ENCODE measurements around the gene CDH13. TPM values are rescaled to one million over a fixed set of nuclear protein-coding genes. Genes with fewer than 3 reads are reported as not detected.

The CDH13 gene
- total and polyA plus RNA-seq, 4 donors, result 58.9 to 265 (median 158) TPM

- no peak for DNase-seq
- Histone ChIP-seq H3K9me3 (ENCODE audit: control insufficient read depth, low read length) (no peaks in the 10 kb centered on the region), H3K27ac (ENCODE audit: low read depth in 1 of 2, low read length in 2 of 2) (no peak overlapping the region), H3K36me3 (ENCODE audit: control insufficient read depth in 1 of 2, insufficient read depth in 2 of 2, low read length in 1 of 2) (peaks cover 0 to 2% of the 10 kb centered on the region in 2 donors), H3K4me1 (ENCODE audit: control insufficient read depth in 1 of 2, insufficient read depth in 2 of 2, low read length in 2 of 2) (peaks cover 0 to 4% of the 10 kb centered on the region in 2 donors), H3K27me3 (ENCODE audit: control insufficient read depth in 1 of 2, insufficient read depth in 2 of 2, low read length in 1 of 2) (no peaks in the 10 kb centered on the region), H3K4me3 (ENCODE audit: low read length in 2 of 2) (no peak overlapping the region)
- intact Hi-C loops (cut with DNase I), result loop anchor here in 1 of 2 donors (10.0 kb wide), 1 partner anchor 331 kb away; no protein-coding TSS in a partner anchor
- no peak for ATAC-seq (ENCODE audit: low FRiP score)
- 50 to 54% methylated on average over 7 of the region's 7 CpGs for WGBS, 2 donors
Measured at GRCh38 chr16:83113317-83113716, 486.5 kb downstream of the CDH13 start.

GRCh38 chr16:83113811-83114210 is 487.0 kb downstream of the CDH13 start:
- Histone ChIP-seq H3K27ac (ENCODE audit: low read depth in 1 of 2, low read length in 2 of 2) (no peak overlapping the region), H3K4me1 (ENCODE audit: control insufficient read depth in 1 of 2, insufficient read depth in 2 of 2, low read length in 2 of 2) (peaks cover 0 to 4% of the 10 kb centered on the region in 2 donors), H3K9me3 (ENCODE audit: control insufficient read depth, low read length) (no peaks in the 10 kb centered on the region), H3K36me3 (ENCODE audit: control insufficient read depth in 1 of 2, insufficient read depth in 2 of 2, low read length in 1 of 2) (peaks cover 0 to 2% of the 10 kb centered on the region in 2 donors), H3K27me3 (ENCODE audit: control insufficient read depth in 1 of 2, insufficient read depth in 2 of 2, low read length in 1 of 2) (no peaks in the 10 kb centered on the region), H3K4me3 (ENCODE audit: low read length in 2 of 2) (no peak overlapping the region)
- no peak for ATAC-seq (ENCODE audit: low FRiP score)
- WGBS, 2 donors, result 74 to 79% methylated on average over 6 of the region's 6 CpGs
- no peak for DNase-seq
- intact Hi-C loops (cut with DNase I), result loop anchor here in 1 of 2 donors (10.0 kb wide), 1 partner anchor 331 kb away; no protein-coding TSS in a partner anchor

DNA sequence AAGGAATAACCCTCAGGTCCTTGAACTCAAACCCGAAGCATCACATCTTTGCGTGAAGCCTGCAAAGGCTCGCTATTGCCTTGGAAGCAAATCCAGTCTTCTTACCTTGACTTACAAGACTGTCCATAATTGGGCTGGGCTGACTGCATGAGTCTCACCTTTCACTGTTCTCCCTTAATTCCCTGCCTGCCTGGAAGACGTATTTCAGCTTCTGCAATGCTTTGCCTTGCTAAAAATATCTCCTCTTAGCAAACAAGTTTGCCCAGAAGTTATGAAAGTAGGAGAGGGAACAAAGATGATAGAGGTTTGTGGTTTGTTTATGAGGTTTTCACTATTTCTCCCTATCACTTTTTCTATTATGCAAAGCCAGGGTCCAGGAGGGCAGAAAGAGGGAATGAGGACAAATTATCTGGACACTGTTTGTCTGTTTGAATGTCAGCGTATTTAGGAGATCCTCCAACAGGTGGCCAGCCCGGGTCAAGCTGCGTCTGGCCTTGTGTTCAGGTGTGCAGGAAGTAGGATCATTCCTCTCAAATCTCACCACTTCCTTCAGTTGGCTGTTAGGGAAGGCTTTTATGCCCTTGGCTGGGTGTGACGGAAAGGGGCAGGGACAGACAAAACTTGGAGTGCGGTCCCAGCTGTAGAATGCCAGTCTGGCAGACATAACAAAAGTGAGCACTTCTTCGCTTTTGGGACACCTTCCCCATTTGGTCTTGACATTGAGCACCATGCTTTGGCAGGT is 488.9 kb downstream of the CDH13 start:
- H3K27me3 ChIP-seq (ENCODE audit: control insufficient read depth in 1 of 2, insufficient read depth in 2 of 2, low read length in 1 of 2), result no peaks in the 10 kb centered on the region
- no peak overlapping the region for H3K4me3 ChIP-seq (ENCODE audit: low read length in 2 of 2)
- H3K27ac ChIP-seq (ENCODE audit: low read depth in 1 of 2, low read length in 2 of 2), result no peak overlapping the region
- H3K9me3 ChIP-seq (ENCODE audit: control insufficient read depth, low read length), result no peaks in the 10 kb centered on the region
- intact Hi-C loops (cut with DNase I), result loop anchor here in 1 of 2 donors (10.0 kb wide), 1 partner anchor 329 kb away; no protein-coding TSS in a partner anchor
- peaks cover 0 to 4% of the 10 kb centered on the region in 2 donors for H3K4me1 ChIP-seq (ENCODE audit: control insufficient read depth in 1 of 2, insufficient read depth in 2 of 2, low read length in 2 of 2)
- ATAC-seq (ENCODE audit: low FRiP score) (no peak), DNase-seq (no peak)
- 74 to 79% methylated on average over 10 of the region's 10 CpGs for WGBS, 2 donors
- H3K36me3 ChIP-seq (ENCODE audit: control insufficient read depth in 1 of 2, insufficient read depth in 2 of 2, low read length in 1 of 2), result peaks cover 0 to 2% of the 10 kb centered on the region in 2 donors

- no peak overlapping the region for H3K27ac ChIP-seq (ENCODE audit: low read depth in 1 of 2, low read length in 2 of 2)
- no peak for ATAC-seq (ENCODE audit: low FRiP score)
- H3K9me3 ChIP-seq (ENCODE audit: control insufficient read depth, low read length), result no peaks in the 10 kb centered on the region
- intact Hi-C loops (cut with DNase I), result loop anchor here in 1 of 2 donors (10.0 kb wide), 1 partner anchor 328 kb away; no protein-coding TSS in a partner anchor
- peaks cover 0 to 2% of the 10 kb centered on the region in 2 donors for H3K36me3 ChIP-seq (ENCODE audit: control insufficient read depth in 1 of 2, insufficient read depth in 2 of 2, low read length in 1 of 2)
- 93% methylated on average over 8 of the region's 8 CpGs for WGBS, 2 donors
- no peak overlapping the region for H3K4me3 ChIP-seq (ENCODE audit: low read length in 2 of 2)
- DNase-seq, result no peak
- peaks cover 0 to 4% of the 10 kb centered on the region in 2 donors for H3K4me1 ChIP-seq (ENCODE audit: control insufficient read depth in 1 of 2, insufficient read depth in 2 of 2, low read length in 2 of 2)
- no peaks in the 10 kb centered on the region for H3K27me3 ChIP-seq (ENCODE audit: control insufficient read depth in 1 of 2, insufficient read depth in 2 of 2, low read length in 1 of 2)
Measured at GRCh38 chr16:83116274-83116892, 489.6 kb downstream of the CDH13 start.

- ATAC-seq (ENCODE audit: low FRiP score), result no peak
- intact Hi-C loops (cut with DNase I), result loop anchor here in 1 of 2 donors (10.0 kb wide), 1 partner anchor 327 kb away; no protein-coding TSS in a partner anchor
- WGBS, 2 donors, result 96% methylated on average over 8 of the region's 8 CpGs
Measured at GRCh38 chr16:83117810-83118209, 491.0 kb downstream of the CDH13 start.

GRCh38 chr16:83118365-83118764 is 491.6 kb downstream of the CDH13 start:
- intact Hi-C loops (cut with DNase I), result loop anchor here in 1 of 2 donors (10.0 kb wide), 1 partner anchor 326 kb away; no protein-coding TSS in a partner anchor
- Histone ChIP-seq H3K27me3 (ENCODE audit: control insufficient read depth in 1 of 2, insufficient read depth in 2 of 2, low read length in 1 of 2) (no peaks in the 10 kb centered on the region), H3K4me3 (ENCODE audit: low read length in 2 of 2) (no peak overlapping the region), H3K36me3 (ENCODE audit: control insufficient read depth in 1 of 2, insufficient read depth in 2 of 2, low read length in 1 of 2) (peaks cover 0 to 2% of the 10 kb centered on the region in 2 donors), H3K9me3 (ENCODE audit: control insufficient read depth, low read length) (no peaks in the 10 kb centered on the region), H3K4me1 (ENCODE audit: control insufficient read depth in 1 of 2, insufficient read depth in 2 of 2, low read length in 2 of 2) (peaks cover 0 to 4% of the 10 kb centered on the region in 2 donors), H3K27ac (ENCODE audit: low read depth in 1 of 2, low read length in 2 of 2) (no peak overlapping the region)
- DNase-seq, result no peak
- ATAC-seq (ENCODE audit: low FRiP score), result no peak
- WGBS, 2 donors, result 76 to 79% methylated on average over 8 of the region's 8 CpGs

More at GRCh38 chr16:83117810-83118209, 491.0 kb downstream of the CDH13 start:
- Histone ChIP-seq H3K27ac (ENCODE audit: low read depth in 1 of 2, low read length in 2 of 2) (no peak overlapping the region), H3K9me3 (ENCODE audit: control insufficient read depth, low read length) (no peaks in the 10 kb centered on the region), H3K4me3 (ENCODE audit: low read length in 2 of 2) (no peak overlapping the region), H3K27me3 (ENCODE audit: control insufficient read depth in 1 of 2, insufficient read depth in 2 of 2, low read length in 1 of 2) (no peaks in the 10 kb centered on the region), H3K4me1 (ENCODE audit: control insufficient read depth in 1 of 2, insufficient read depth in 2 of 2, low read length in 2 of 2) (peaks cover 0 to 4% of the 10 kb centered on the region in 2 donors), H3K36me3 (ENCODE audit: control insufficient read depth in 1 of 2, insufficient read depth in 2 of 2, low read length in 1 of 2) (peaks cover 0 to 2% of the 10 kb centered on the region in 2 donors)
- DNase-seq, result no peak

DNA sequence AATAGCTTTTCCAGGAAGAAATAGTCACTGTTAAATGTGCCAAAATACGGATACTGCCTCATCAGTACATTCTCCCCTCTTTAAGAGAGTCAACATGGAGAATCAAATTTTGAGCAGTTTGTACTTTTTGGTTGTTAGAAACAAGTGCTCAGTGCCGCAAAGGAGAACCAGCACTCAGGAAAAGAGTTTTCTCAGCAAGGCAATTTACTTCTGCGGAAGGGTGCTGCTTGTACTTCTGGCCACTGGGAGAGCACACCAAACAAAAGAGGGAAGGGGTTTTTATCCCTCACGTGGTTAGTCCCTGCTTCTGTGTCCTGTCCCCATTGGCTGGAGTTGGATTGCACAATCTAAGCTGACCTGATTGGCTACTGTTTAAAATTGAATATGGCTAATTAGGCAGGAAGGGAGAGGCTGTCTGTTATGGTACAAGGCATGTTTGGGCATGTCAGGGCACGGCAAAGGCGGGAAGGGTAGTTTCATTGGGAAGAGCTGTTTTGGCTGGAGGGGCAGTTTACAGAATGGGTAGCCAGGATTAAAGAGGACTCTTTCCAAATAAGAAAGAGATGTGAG is 499.3 kb downstream of the CDH13 start:
- WGBS, 2 donors, result 93 to 96% methylated on average over 6 of the region's 6 CpGs
- ATAC-seq (ENCODE audit: low FRiP score), result no peak
- H3K36me3 ChIP-seq (ENCODE audit: control insufficient read depth in 1 of 2, insufficient read depth in 2 of 2, low read length in 1 of 2), result peaks cover 5% of the 10 kb centered on the region in 2 donors
- no peaks in the 10 kb centered on the region for H3K9me3 ChIP-seq (ENCODE audit: control insufficient read depth, low read length)
- intact Hi-C loops (cut with DNase I), result no loop called here
- DNase-seq, result no peak
- no peaks in the 10 kb centered on the region for H3K4me1 ChIP-seq (ENCODE audit: control insufficient read depth in 1 of 2, insufficient read depth in 2 of 2, low read length in 2 of 2)
- H3K27me3 ChIP-seq (ENCODE audit: control insufficient read depth in 1 of 2, insufficient read depth in 2 of 2, low read length in 1 of 2), result no peaks in the 10 kb centered on the region
- H3K27ac ChIP-seq (ENCODE audit: low read depth in 1 of 2, low read length in 2 of 2), result no peak overlapping the region
- H3K4me3 ChIP-seq (ENCODE audit: low read length in 2 of 2), result no peak overlapping the region

DNA sequence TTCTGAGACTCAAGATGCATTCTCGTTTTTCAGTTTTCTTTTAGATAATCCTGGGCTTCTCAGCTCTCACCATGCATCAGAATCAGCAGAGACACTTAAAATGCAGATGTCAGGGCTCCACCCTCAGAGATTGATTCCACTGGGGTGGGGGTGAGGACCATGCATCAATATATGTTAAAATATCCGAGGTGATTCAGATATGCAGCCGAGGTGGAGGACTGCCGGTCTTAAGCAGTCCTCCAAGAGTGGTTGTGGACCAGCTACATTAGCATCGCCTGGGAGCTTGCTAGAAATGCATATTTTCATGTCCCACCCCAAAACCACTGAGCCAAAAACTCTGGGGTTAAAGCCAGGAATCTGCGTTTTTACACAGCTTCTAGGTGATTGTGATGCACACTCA is 501.3 kb downstream of the CDH13 start:
- H3K27me3 ChIP-seq (ENCODE audit: control insufficient read depth in 1 of 2, insufficient read depth in 2 of 2, low read length in 1 of 2), result no peaks in the 10 kb centered on the region
- H3K27ac ChIP-seq (ENCODE audit: low read depth in 1 of 2, low read length in 2 of 2), result no peak overlapping the region
- H3K4me1 ChIP-seq (ENCODE audit: control insufficient read depth in 1 of 2, insufficient read depth in 2 of 2, low read length in 2 of 2), result no peaks in the 10 kb centered on the region
- ATAC-seq (ENCODE audit: low FRiP score) (no peak), DNase-seq (no peak)
- no peak overlapping the region for H3K4me3 ChIP-seq (ENCODE audit: low read length in 2 of 2)
- peaks cover 5 to 8% of the 10 kb centered on the region in 2 donors for H3K36me3 ChIP-seq (ENCODE audit: control insufficient read depth in 1 of 2, insufficient read depth in 2 of 2, low read length in 1 of 2)
- WGBS, 2 donors, result 89 to 93% methylated on average over 6 of the region's 6 CpGs
- no peaks in the 10 kb centered on the region for H3K9me3 ChIP-seq (ENCODE audit: control insufficient read depth, low read length)
- intact Hi-C loops (cut with DNase I), result no loop called here
